ENCODE data around the gene GRIK4.

Gene GRIK4

DNA sequence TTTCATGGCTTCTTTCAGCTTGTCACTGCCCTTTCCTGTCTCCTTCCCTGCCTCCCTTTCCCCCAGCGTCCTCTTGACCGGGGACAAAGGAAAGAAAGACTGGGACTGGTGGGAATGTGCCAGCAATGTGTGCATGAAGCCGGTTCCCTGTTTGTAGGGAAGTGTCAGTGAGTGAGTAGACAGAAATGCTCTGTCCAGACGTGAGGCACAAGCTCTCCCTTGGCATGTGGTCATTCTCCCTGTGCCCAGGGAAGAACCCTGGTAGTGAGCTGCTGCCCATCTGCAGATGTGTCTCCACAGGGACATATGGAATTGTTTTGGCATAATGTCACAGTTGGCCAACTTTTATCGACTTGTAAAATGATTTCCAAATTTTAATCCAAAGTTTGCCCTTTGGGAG, 426.0 kb downstream of the GRIK4 start:
- no peak for ATAC-seq (ENCODE audit: low read depth)
- no peak for DNase-seq (ENCODE audit: low spot score)
- Histone ChIP-seq H3K4me1 (ENCODE audit: insufficient read depth, poor library complexity, severe bottlenecking) (no peaks in the 10 kb centered on the region), H3K27ac (ENCODE audit: poor library complexity, severe bottlenecking) (no peak overlapping the region), H3K36me3 (ENCODE audit: low read depth) (no peaks in the 10 kb centered on the region), H3K27me3 (ENCODE audit: insufficient read depth, poor library complexity, severe bottlenecking) (peaks cover 6% of the 10 kb centered on the region), H3K4me3 (ENCODE audit: severe bottlenecking) (no peak overlapping the region), H3K9me3 (ENCODE audit: severe bottlenecking) (no peaks in the 10 kb centered on the region)
- TF ChIP-seq, protein P1, sequence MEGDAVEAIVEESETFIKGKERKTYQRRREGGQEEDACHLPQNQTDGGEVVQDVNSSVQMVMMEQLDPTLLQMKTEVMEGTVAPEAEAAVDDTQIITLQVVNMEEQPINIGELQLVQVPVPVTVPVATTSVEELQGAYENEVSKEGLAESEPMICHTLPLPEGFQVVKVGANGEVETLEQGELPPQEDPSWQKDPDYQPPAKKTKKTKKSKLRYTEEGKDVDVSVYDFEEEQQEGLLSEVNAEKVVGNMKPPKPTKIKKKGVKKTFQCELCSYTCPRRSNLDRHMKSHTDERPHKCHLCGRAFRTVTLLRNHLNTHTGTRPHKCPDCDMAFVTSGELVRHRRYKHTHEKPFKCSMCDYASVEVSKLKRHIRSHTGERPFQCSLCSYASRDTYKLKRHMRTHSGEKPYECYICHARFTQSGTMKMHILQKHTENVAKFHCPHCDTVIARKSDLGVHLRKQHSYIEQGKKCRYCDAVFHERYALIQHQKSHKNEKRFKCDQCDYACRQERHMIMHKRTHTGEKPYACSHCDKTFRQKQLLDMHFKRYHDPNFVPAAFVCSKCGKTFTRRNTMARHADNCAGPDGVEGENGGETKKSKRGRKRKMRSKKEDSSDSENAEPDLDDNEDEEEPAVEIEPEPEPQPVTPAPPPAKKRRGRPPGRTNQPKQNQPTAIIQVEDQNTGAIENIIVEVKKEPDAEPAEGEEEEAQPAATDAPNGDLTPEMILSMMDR (IDR thresholded peaks at IDR 0.05; ENCODE audit: poor library complexity, severe bottlenecking): no peak

DNA sequence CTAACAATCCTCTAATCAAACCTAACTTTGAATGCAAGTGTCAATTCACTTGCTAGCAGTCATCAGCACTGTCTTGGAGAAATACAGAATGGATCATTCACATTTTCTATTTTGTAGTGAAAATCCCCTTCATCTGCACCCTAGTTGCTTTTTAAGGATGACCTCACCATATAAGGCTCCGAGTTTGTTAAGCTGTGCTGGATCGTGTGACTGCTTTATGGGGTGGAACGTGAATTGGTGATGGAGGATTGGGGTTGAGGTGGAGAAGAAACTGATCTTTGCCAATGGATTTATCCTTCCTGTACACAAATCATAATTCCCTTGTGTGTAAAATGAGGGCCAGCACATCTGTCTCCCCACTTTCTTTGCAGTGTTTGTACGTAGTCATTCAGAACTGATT, 426.7 kb downstream of the GRIK4 start:
- TF ChIP-seq, protein P1 (IDR thresholded peaks at IDR 0.05; ENCODE audit: poor library complexity, severe bottlenecking): no peak
- Histone ChIP-seq H3K9me3 (ENCODE audit: severe bottlenecking) (no peaks in the 10 kb centered on the region), H3K4me3 (ENCODE audit: severe bottlenecking) (no peak overlapping the region), H3K27ac (ENCODE audit: poor library complexity, severe bottlenecking) (no peak overlapping the region), H3K36me3 (ENCODE audit: low read depth) (no peaks in the 10 kb centered on the region), H3K4me1 (ENCODE audit: insufficient read depth, poor library complexity, severe bottlenecking) (no peaks in the 10 kb centered on the region), H3K27me3 (ENCODE audit: insufficient read depth, poor library complexity, severe bottlenecking) (peaks cover 6% of the 10 kb centered on the region)
- no peak for ATAC-seq (ENCODE audit: low read depth)
- no peak for DNase-seq (ENCODE audit: low spot score)

DNA sequence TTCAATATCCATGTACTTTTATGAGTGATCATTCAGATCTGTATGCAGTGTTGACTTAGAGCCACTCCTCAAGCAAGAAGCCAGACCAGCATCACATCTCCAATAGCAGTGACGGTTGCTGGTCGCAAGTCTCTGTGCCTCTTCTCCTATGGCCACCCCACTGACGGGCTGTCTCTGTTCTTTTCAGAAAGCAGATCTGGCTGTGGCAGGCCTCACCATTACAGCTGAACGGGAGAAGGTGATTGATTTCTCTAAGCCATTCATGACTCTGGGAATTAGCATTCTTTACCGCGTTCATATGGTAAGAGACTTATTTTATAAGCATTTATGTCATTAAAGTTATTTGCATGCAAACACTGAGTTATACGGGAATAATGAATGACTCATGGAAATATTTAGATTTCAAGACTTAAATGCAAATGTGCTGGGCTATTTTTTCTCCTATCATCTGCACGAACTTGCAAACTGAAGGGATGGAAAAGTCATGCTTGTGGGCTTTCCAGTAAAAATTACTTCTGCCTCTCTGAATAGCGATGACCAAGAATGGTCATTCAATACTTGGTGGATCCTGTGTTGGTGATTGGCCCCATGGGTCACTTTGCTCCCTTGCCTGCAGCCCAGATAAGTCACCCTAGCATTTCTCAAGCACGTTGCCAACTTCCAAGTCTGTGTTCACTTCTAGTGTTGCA, 428.8 kb downstream of the GRIK4 start:
- ATAC-seq (ENCODE audit: low read depth) (no peak), DNase-seq (ENCODE audit: low spot score) (no peak)
- Histone ChIP-seq H3K36me3 (ENCODE audit: low read depth) (no peaks in the 10 kb centered on the region), H3K4me1 (ENCODE audit: insufficient read depth, poor library complexity, severe bottlenecking) (no peaks in the 10 kb centered on the region), H3K27me3 (ENCODE audit: insufficient read depth, poor library complexity, severe bottlenecking) (peaks cover 6% of the 10 kb centered on the region), H3K9me3 (ENCODE audit: severe bottlenecking) (no peaks in the 10 kb centered on the region), H3K27ac (ENCODE audit: poor library complexity, severe bottlenecking) (no peak overlapping the region), H3K4me3 (ENCODE audit: severe bottlenecking) (no peak overlapping the region)
- TF ChIP-seq, protein P1 (IDR thresholded peaks at IDR 0.05; ENCODE audit: poor library complexity, severe bottlenecking): no peak

DNA sequence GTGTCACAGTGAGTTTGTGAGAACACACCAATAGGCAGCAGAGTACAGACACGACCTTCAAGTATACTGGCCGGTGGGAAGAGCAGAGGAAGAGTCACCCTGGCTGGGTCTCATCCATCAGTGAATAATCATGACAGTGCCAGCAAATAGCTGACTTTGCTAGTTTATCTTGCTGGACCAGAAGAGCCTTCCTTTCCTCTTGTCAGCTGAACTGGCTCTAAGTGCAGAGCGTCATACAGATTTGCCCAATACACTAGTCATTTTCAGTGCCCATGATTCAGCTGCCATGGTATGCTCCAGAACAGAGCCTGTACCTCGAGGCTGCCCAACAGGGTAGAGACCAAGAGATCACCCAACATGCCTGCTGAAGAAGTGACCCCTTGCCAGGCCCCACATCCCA, 429.5 kb downstream of the GRIK4 start:
- H3K9me3 ChIP-seq (ENCODE audit: severe bottlenecking): no peaks in the 10 kb centered on the region
- no peaks in the 10 kb centered on the region for H3K36me3 ChIP-seq (ENCODE audit: low read depth)
- TF ChIP-seq, protein P1 (IDR thresholded peaks at IDR 0.05; ENCODE audit: poor library complexity, severe bottlenecking): no peak
- peaks cover 6% of the 10 kb centered on the region for H3K27me3 ChIP-seq (ENCODE audit: insufficient read depth, poor library complexity, severe bottlenecking)
- no peaks in the 10 kb centered on the region for H3K4me1 ChIP-seq (ENCODE audit: insufficient read depth, poor library complexity, severe bottlenecking)
- H3K4me3 ChIP-seq (ENCODE audit: severe bottlenecking): no peak overlapping the region
- DNase-seq (ENCODE audit: low spot score): no peak
- H3K27ac ChIP-seq (ENCODE audit: poor library complexity, severe bottlenecking): no peak overlapping the region
- no peak for ATAC-seq (ENCODE audit: low read depth)

DNA sequence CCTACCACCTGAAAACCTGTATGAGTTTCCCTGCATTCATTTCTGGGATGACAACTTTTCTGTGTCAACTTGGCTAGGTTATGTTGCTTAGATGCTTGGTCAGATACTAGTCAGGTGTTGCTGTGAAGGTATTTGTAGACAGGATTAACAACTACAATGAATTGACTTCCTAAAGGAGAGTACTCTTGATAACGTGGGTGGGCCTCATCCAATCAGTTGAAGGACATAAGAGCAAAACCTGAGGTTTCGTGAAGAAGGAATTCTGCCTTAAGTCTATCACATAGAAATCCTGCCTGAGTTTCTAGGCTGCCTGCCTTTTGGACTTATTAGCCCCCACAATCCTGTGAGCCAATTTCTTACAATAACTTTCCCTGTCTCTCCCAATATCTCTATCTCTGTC, 431.2 kb downstream of the GRIK4 start:
- H3K4me1 ChIP-seq (ENCODE audit: insufficient read depth, poor library complexity, severe bottlenecking): no peaks in the 10 kb centered on the region
- H3K36me3 ChIP-seq (ENCODE audit: low read depth): no peaks in the 10 kb centered on the region
- no peak for DNase-seq (ENCODE audit: low spot score)
- no peaks in the 10 kb centered on the region for H3K27me3 ChIP-seq (ENCODE audit: insufficient read depth, poor library complexity, severe bottlenecking)
- no peak overlapping the region for H3K4me3 ChIP-seq (ENCODE audit: severe bottlenecking)
- no peak for ATAC-seq (ENCODE audit: low read depth)
- H3K9me3 ChIP-seq (ENCODE audit: severe bottlenecking): no peaks in the 10 kb centered on the region
- TF ChIP-seq, protein P1 (IDR thresholded peaks at IDR 0.05; ENCODE audit: poor library complexity, severe bottlenecking): no peak
- no peak overlapping the region for H3K27ac ChIP-seq (ENCODE audit: poor library complexity, severe bottlenecking)

All from RWPE2 (cell line).